Stimulated activated CD8-positive, alpha-beta memory T cell treated with anti-CD3 and anti-CD28 coated beads, Interleukin-4, amount 100 ng/mL, for 1 hour (primary cell): Measurements from ENCODE around the gene FXN.
"Not testable (repeated sequence)": the region's sequence is repeated elsewhere in the genome, so short reads cannot be mapped to it uniquely, and the experiment has no call there.

Source experiments
- DNase-seq, 2 donors: peaks; one replicate each; pipeline ENCODE4 v3.0.0-alpha.2; 2020; ENCODE audit warnings: low read depth in 2 of 2, low spot score in 1 of 2

The FXN gene

GRCh38 chr9:69097923-69098593 is 62.5 kb downstream of the FXN start:
- DNase-seq, result no peak

- not testable (repeated sequence) for DNase-seq
Observed at GRCh38 chr9:69103348-69103996, 67.9 kb downstream of the FXN start.

GRCh38 chr9:69104830-69105527 is 69.4 kb downstream of the FXN start:
- DNase-seq, result no peak

GRCh38 chr9:69107771-69108170 is 72.2 kb downstream of the FXN start:
- DNase-seq, result no peak

- not testable (repeated sequence) for DNase-seq
Observed at GRCh38 chr9:69108706-69109105, 73.2 kb downstream of the FXN start.

GRCh38 chr9:69109152-69109551 is 73.6 kb downstream of the FXN start:
- DNase-seq, result no peak

GRCh38 chr9:69112646-69113045 is 77.1 kb downstream of the FXN start:
- not testable (repeated sequence) for DNase-seq

- DNase-seq, result no peak
Observed at GRCh38 chr9:69115621-69116020, 80.1 kb downstream of the FXN start.

- no peak for DNase-seq
Observed at GRCh38 chr9:69118656-69119055, 83.1 kb downstream of the FXN start.

- no peak for DNase-seq
Observed at GRCh38 chr9:69120380-69121154, 85.0 kb downstream of the FXN start.

- no peak for DNase-seq
Observed at GRCh38 chr9:69121155-69122081, 85.9 kb downstream of the FXN start.

GRCh38 chr9:69122082-69122548 is 86.6 kb downstream of the FXN start:
- no peak for DNase-seq

GRCh38 chr9:69122549-69123141 is 87.1 kb downstream of the FXN start:
- no peak for DNase-seq

- DNase-seq, result no peak
Observed at GRCh38 chr9:69130456-69131441, 95.2 kb downstream of the FXN start.

GRCh38 chr9:69131682-69132081 is 96.1 kb downstream of the FXN start:
- DNase-seq, result no peak

GRCh38 chr9:69132361-69132760 is 96.8 kb downstream of the FXN start:
- DNase-seq, result no peak

- DNase-seq, result no peak
Observed at GRCh38 chr9:69134412-69134811, 98.9 kb downstream of the FXN start.

- no peak for DNase-seq
Observed at GRCh38 chr9:69136185-69136584, 100.6 kb downstream of the FXN start.

- no peak for DNase-seq
Observed at GRCh38 chr9:69136779-69137178, 101.2 kb downstream of the FXN start.
